ENCODE data around the gene SMG6. TPM values are rescaled to one million over a fixed set of nuclear protein-coding genes. Genes with fewer than 3 reads are reported as not detected.

The SMG6 gene
- total RNA-seq, 1 donor from 2014 or later, result 36.7 TPM

DNA sequence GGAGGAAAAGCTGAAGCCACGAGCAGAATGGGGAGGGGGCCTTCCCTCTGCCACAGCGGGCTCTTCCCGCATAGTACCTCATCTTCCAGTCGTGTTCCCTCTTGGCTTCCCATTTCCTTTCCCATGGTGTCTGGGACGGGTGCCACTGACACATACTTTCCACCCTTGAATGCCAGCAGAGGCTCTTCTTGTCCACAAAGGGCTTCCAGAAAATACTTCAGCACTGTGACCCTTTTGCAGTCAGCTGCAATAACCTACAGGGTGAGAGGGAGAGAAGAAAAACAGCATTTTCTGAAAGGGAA is 218.0 kb downstream of the SMG6 start:
- Mint-ChIP-seq H3K27ac (ENCODE audit: unreplicated experiment) (peak overlapping the region; percentile 79), H3K9me3 (ENCODE audit: unreplicated experiment) (no peaks in the 10 kb centered on the region), H3K4me1 (ENCODE audit: unreplicated experiment) (peaks cover 58% of the 10 kb centered on the region), H3K36me3 (ENCODE audit: unreplicated experiment) (peaks cover 10% of the 10 kb centered on the region), H3K27me3 (ENCODE audit: unreplicated experiment) (no peaks in the 10 kb centered on the region), H3K4me3 (ENCODE audit: unreplicated experiment) (no peak overlapping the region)
- DNase-seq (ENCODE audit: extremely low spot score, unreplicated experiment), result no peak
- TF ChIP-seq, protein P1, sequence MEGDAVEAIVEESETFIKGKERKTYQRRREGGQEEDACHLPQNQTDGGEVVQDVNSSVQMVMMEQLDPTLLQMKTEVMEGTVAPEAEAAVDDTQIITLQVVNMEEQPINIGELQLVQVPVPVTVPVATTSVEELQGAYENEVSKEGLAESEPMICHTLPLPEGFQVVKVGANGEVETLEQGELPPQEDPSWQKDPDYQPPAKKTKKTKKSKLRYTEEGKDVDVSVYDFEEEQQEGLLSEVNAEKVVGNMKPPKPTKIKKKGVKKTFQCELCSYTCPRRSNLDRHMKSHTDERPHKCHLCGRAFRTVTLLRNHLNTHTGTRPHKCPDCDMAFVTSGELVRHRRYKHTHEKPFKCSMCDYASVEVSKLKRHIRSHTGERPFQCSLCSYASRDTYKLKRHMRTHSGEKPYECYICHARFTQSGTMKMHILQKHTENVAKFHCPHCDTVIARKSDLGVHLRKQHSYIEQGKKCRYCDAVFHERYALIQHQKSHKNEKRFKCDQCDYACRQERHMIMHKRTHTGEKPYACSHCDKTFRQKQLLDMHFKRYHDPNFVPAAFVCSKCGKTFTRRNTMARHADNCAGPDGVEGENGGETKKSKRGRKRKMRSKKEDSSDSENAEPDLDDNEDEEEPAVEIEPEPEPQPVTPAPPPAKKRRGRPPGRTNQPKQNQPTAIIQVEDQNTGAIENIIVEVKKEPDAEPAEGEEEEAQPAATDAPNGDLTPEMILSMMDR (IDR thresholded peaks at IDR 0.05), result no peak

DNA sequence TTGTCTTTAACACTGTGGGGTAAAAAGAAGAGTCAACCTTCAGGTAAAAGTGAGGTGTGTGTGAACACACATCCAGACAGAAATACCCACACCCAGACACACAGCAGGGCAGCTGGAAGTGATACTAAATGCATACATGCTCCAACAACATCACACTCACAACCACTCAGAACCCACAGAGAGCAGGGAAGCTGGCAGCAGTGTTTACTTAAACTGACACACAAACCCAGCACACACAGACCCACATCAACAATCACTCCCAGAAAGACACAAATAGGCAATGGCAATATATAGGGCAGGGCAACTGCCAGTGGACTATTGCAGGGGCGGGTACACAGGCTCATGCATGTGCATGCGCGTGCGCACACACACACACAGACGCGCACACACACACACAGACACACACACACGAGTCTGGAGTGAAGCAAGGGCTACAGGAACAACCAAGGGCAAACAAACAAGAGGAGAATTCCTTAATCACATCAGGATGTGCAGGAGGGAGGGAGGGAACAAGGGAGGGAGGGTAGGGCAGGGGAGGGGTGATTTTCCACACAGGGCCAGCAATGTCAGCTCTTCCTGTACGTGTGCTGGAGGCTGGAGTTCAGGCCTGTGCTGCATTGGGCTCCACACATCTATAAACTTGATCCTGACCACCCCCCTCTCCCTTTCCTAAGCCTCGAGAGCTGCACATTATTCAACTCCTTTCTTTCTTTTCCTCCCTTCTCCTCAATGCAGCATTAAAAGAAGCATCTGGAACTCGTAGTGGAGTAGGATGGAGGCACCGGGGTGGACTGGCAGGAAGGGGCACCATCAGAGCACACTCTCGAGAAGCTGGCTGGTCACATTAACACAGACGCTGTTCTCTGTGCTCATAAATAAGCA is 218.6 kb downstream of the SMG6 start:
- Mint-ChIP-seq H3K27ac (ENCODE audit: unreplicated experiment) (peak overlapping the region; percentile 80), H3K4me1 (ENCODE audit: unreplicated experiment) (peaks cover 52% of the 10 kb centered on the region)

DNA sequence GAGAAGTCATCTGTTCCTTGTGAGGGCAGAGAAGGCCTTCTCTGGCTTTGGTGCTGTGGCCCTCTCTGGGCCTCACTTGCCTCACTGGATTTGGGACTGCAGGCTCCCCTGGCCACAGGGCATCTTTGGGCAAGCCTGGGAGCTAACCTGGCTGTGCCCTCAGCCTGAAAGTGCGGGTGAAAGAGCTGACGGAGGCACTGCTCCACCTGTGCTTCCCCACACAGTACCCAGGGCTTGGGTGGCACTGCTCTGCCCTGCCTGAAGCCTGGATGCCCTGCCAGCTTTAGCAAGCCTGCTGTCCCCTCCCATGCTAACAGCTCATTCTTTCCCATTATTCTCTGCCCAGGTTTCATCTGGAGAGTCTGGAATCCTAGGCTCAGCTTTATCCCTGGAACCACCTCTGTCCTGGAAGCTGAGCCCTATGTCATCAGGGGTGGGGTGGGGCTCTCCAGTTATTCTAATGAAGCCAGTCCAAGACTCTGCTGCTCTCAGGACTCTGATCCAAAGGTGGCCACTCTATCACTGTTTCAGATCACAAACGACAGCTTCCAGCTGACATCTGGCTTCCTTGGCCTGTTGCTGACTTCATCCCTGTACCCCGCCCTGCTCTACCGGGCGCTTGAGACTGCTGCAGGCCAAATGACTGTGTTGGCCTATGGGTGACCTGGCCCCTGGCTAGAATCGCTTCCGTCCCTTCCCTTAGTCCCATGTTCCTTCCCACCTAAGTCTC is 219.4 kb downstream of the SMG6 start:
- Mint-ChIP-seq H3K9me3 (ENCODE audit: unreplicated experiment) (no peaks in the 10 kb centered on the region), H3K4me1 (ENCODE audit: unreplicated experiment) (peaks cover 44% of the 10 kb centered on the region), H3K36me3 (ENCODE audit: unreplicated experiment) (peaks cover 15% of the 10 kb centered on the region), H3K27me3 (ENCODE audit: unreplicated experiment) (no peaks in the 10 kb centered on the region), H3K4me3 (ENCODE audit: unreplicated experiment) (peak overlapping the region; percentile 14), H3K27ac (ENCODE audit: unreplicated experiment) (peak overlapping the region; percentile 80)
- TF ChIP-seq, protein P1 (IDR thresholded peaks at IDR 0.05), result no peak
- no peak for DNase-seq (ENCODE audit: extremely low spot score, unreplicated experiment)

More for the DNA sequence above, 218.6 kb downstream of the SMG6 start:
- Mint-ChIP-seq H3K27me3 (ENCODE audit: unreplicated experiment) (no peaks in the 10 kb centered on the region), H3K4me3 (ENCODE audit: unreplicated experiment) (peak overlapping the region; percentile 14), H3K36me3 (ENCODE audit: unreplicated experiment) (peaks cover 10% of the 10 kb centered on the region), H3K9me3 (ENCODE audit: unreplicated experiment) (no peaks in the 10 kb centered on the region)
- TF ChIP-seq, protein P1 (IDR thresholded peaks at IDR 0.05), result no peak
- DNase-seq (ENCODE audit: extremely low spot score, unreplicated experiment), result no peak

DNA sequence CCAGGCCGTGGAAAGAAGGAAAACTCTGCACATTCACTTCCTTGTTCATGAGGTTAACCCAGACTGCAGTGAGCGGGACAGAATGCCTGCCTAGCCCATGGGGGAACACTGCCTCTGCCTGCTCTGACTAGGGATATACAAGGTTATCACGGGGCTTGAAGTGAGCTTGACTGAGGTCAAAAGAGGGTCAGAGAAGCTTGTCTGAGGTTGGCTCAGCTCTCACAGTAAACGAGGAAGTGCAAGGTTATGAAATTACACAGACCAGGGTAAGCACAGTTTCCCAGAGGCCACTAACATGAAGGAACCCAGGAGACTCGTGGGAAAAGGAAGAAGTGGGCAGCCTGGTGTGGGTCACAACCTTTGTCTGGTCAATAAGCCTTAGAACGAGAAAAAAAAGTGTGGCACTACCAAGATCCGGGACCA is 220.0 kb downstream of the SMG6 start:
- Mint-ChIP-seq H3K4me1 (ENCODE audit: unreplicated experiment) (peaks cover 38% of the 10 kb centered on the region), H3K4me3 (ENCODE audit: unreplicated experiment) (no peak overlapping the region), H3K9me3 (ENCODE audit: unreplicated experiment) (no peaks in the 10 kb centered on the region), H3K27me3 (ENCODE audit: unreplicated experiment) (no peaks in the 10 kb centered on the region), H3K36me3 (ENCODE audit: unreplicated experiment) (peaks cover 18% of the 10 kb centered on the region), H3K27ac (ENCODE audit: unreplicated experiment) (peak overlapping the region; percentile 20)
- no peak for DNase-seq (ENCODE audit: extremely low spot score, unreplicated experiment)
- TF ChIP-seq, protein P1 (IDR thresholded peaks at IDR 0.05), result no peak
